ENCODE data around the gene ARL6IP1. TPM values are rescaled to one million over a fixed set of nuclear protein-coding genes. Genes with fewer than 3 reads are reported as not detected.
A peak's percentile ranks its signal among the peaks of the same experiment; 100 is the strongest.

The ARL6IP1 gene
- total RNA-seq, 4 donors from 2014 or later, result 68.7 to 337 (median 107) TPM

DNA sequence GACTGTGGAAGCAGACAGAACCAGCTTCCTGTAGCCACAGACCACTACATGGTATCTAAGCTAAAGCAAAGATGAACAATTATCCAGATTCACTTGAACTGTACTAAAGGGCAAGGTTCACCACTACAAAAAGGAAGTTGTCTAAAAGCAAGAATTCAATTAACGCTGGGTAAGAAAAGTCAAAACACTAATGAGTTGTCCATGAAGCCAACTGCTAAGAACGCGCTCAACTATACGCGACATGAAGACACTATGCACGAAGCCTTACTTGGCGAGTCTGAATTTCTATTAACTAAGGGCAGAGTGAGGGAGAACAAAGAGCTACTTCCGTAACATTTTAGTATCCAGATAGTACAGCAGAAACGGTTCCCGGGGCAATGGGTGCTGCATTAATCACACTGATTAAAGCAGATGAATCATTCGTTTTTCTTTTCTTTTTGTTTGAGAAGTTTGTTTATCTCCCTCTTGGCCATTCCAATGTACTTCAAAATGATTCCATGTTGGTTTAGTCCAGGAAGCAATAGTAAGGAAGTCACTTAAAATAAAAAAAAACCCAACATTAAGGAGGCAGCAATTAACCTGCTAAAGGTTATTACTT lies 8.4 kb downstream of the ARL6IP1 start:
- no peaks in the 10 kb centered on the region for H3K36me3 ChIP-seq
- intact Hi-C loops (cut with DNase I; ENCODE audit: low total_unique reads), result no loop called here

DNA sequence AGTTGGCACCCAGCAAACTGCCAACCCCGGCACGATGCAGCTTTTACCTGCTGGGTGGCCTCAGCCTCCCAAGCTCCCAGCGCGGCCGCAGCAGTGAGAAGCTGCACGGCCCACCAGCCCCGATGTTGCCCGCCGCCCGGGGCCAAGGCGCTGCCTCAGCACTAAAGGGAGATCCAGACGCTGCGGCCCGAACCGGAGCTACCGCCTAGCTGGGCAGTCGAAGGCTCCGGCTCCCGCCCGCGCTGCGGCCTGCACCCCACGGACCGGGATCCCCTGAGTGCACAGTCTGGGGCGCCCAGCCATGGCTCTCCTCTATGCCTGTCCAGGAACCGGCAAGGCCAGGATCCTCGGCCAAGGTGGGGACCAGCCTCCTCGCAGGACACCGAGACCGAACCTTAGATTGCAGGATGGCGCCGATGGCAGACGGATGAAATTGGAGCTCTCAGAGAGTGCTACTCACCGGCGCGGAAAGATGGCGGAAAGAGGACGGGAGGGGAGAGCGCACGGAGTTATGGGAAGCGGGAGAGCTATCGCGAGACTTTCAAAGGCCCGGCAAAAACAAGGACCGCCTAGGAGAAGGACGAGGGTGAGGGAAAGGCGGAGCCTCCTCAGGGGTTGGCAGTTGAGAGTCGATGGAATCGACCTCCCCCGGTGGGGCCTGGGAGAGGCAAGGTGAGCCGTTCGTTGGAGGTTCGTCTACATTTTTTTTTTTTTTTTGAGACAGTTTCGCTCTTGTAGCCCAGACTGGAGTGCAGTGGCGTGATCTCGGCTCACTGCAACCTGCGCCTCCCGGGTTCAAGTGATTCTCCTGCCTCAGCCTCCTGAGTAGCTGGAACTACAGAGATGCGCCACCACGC lies 11.3 kb downstream of the ARL6IP1 start, which contains the start of gene RPS15A:
TSS of gene RPS15A (minus strand) at position 485 of the 857 bp plus-strand sequence. CDS start 1,221 bp downstream, outside the sequence.
- no peaks in the 10 kb centered on the region for H3K27me3 ChIP-seq
- peak; percentile 78 to 83 for TF ChIP-seq POLR2A (IDR thresholded peaks at IDR 0.05)
- TF ChIP-seq, protein P1, sequence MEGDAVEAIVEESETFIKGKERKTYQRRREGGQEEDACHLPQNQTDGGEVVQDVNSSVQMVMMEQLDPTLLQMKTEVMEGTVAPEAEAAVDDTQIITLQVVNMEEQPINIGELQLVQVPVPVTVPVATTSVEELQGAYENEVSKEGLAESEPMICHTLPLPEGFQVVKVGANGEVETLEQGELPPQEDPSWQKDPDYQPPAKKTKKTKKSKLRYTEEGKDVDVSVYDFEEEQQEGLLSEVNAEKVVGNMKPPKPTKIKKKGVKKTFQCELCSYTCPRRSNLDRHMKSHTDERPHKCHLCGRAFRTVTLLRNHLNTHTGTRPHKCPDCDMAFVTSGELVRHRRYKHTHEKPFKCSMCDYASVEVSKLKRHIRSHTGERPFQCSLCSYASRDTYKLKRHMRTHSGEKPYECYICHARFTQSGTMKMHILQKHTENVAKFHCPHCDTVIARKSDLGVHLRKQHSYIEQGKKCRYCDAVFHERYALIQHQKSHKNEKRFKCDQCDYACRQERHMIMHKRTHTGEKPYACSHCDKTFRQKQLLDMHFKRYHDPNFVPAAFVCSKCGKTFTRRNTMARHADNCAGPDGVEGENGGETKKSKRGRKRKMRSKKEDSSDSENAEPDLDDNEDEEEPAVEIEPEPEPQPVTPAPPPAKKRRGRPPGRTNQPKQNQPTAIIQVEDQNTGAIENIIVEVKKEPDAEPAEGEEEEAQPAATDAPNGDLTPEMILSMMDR (IDR thresholded peaks at IDR 0.05), result peak in 1 of 4 experiments; percentile 3
- H3K36me3 ChIP-seq, result no peaks in the 10 kb centered on the region
- intact Hi-C loops (cut with DNase I; ENCODE audit: low total_unique reads), result no loop called here
- peaks cover 0 to 32% of the 10 kb centered on the region in 2 donors for H3K4me1 ChIP-seq
- peak within 1 kb of the TSS; percentile 80 to 91 for H3K27ac ChIP-seq
- H3K4me3 ChIP-seq, result peak within 1 kb of the TSS; percentile 65 to 100
- H3K9me3 ChIP-seq, result no peaks in the 10 kb centered on the region
- DNase-seq, result peak; percentile 92 to 96

More for the DNA sequence above, 8.4 kb downstream of the ARL6IP1 start:
- TF ChIP-seq, protein P1 (IDR thresholded peaks at IDR 0.05), result no peak
- no peak for TF ChIP-seq POLR2A (IDR thresholded peaks at IDR 0.05)
- no peak for DNase-seq
- H3K27me3 ChIP-seq, result no peaks in the 10 kb centered on the region
- no peak overlapping the region for H3K27ac ChIP-seq
- H3K4me3 ChIP-seq, result no peak overlapping the region
- peaks cover 0 to 13% of the 10 kb centered on the region in 2 donors for H3K4me1 ChIP-seq
- H3K9me3 ChIP-seq, result no peaks in the 10 kb centered on the region

DNA sequence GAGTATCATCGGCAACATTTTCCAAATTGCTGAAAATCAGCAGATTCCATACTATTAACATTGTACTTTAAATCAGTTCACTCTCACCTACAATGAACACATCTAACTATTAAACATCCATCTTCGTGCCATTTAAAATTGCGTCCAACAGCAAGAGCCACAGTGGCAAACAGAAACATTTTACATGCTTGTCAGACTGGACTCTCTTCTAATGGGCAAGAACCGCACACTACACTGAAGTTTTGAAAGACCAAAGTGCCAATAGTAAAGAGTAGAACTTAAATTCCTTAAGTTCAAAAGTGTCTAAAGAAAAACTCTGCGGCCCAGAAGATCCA lies 11.9 kb downstream of the ARL6IP1 start:
- H3K4me3 ChIP-seq, result peak overlapping the region; percentile 65 to 100
- no peak for TF ChIP-seq POLR2A (IDR thresholded peaks at IDR 0.05)
- TF ChIP-seq, protein P1 (IDR thresholded peaks at IDR 0.05), result no peak
- H3K9me3 ChIP-seq, result no peaks in the 10 kb centered on the region
- no peaks in the 10 kb centered on the region for H3K36me3 ChIP-seq
- peaks cover 0 to 36% of the 10 kb centered on the region in 2 donors for H3K4me1 ChIP-seq
- no peak for DNase-seq
- intact Hi-C loops (cut with DNase I; ENCODE audit: low total_unique reads), result no loop called here
- peak overlapping the region; percentile 80 to 91 for H3K27ac ChIP-seq
- H3K27me3 ChIP-seq, result no peaks in the 10 kb centered on the region

DNA sequence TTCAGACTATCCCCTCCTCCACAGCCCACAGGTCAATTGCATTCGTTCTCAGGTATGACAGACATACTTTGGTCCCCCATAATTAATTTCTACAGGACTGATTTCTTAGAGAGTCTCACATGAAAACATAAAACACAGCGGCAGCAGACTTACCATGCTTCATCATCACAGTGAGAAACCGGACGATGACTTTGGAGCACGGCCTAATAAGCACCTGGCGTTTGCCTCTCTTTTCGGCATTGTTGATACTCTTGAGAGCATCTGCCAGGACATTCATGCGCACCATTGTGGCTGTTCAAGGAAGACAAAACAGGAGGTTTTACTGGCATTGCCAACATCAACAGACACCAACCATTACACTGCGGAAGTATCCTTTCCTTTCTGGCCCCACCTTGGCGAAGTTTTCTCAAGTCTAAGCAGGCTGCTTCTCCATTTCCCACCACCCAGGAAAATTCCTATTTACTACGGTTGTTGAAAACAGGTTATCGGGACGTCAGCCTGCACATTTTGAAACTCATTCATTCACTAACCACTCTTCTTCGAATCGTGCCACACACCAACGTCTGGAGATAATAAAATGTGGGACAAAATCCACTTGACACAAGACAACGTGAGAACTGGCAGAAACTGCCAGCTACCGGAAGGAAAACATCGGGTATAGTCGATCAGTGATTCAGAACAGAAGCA lies 12.4 kb downstream of the ARL6IP1 start:
- TF ChIP-seq POLR2A (IDR thresholded peaks at IDR 0.05), result no peak
- TF ChIP-seq, protein P1 (IDR thresholded peaks at IDR 0.05), result no peak
- H3K27ac ChIP-seq, result peak overlapping the region; percentile 80 to 91
- intact Hi-C loops (cut with DNase I; ENCODE audit: low total_unique reads), result no loop called here
- DNase-seq, result no peak
- H3K36me3 ChIP-seq, result no peaks in the 10 kb centered on the region
- H3K4me1 ChIP-seq, result peaks cover 0 to 36% of the 10 kb centered on the region in 2 donors
- no peaks in the 10 kb centered on the region for H3K9me3 ChIP-seq
- H3K4me3 ChIP-seq, result peak overlapping the region; percentile 65 to 100
- no peaks in the 10 kb centered on the region for H3K27me3 ChIP-seq

Data from uterus (tissue), 4 donors.